HG03520 (cell line): ENCODE data around the gene CHRD.
"Not testable (repeated sequence)": the region's sequence is repeated elsewhere in the genome, so short reads cannot be mapped to it uniquely, and the experiment has no call there.

Experiments
- ATAC-seq: cut with Tn5 transposase; IDR thresholded peaks from one replicate; pipeline ENCODE4 v1.9.1; 2021; ENCODE audit warnings: mild to moderate bottlenecking, moderate library complexity; ENCODE audit not compliant: unreplicated experiment

CHRD gene

GRCh38 chr3:184414418-184415202 is 34.8 kb downstream of the CHRD start:
- ATAC-seq = no peak

GRCh38 chr3:184415203-184415490 is 35.3 kb downstream of the CHRD start:
- no peak for ATAC-seq

DNA sequence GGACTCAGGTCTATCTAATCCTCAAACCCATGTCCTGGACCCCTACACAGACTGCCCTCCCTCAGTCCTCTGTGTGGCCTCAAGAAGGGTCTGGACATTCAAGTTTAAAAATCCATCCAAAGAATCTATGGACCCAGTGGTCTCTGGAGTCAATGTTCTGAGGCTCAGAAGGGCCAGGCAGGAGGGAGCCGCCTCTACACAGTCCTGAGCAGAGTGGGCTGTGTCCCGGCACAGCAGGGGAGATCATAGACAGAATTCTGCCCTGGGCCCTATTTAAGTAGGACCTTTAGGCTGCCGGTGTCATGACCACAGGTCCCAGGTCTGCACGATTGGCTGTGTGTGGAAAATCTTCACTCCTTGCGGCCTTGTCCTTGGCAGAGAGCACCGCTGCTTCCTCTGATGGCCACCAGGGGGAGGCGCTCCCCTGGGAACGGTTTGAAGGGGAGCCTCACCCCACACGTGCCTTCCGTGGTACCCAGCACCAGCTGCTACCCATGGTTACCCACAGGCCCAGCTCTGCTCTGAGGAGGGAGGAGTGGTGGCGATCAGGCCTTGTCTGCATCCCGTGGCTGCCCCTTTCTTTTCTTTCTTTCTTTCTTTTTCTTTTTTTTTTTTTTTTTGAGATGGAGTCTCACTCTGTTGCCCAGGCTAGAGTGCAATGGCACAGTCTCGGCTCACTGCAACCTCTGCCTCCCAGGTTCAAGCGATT is 37.9 kb downstream of the CHRD start:
- peak; percentile 82 for ATAC-seq

DNA sequence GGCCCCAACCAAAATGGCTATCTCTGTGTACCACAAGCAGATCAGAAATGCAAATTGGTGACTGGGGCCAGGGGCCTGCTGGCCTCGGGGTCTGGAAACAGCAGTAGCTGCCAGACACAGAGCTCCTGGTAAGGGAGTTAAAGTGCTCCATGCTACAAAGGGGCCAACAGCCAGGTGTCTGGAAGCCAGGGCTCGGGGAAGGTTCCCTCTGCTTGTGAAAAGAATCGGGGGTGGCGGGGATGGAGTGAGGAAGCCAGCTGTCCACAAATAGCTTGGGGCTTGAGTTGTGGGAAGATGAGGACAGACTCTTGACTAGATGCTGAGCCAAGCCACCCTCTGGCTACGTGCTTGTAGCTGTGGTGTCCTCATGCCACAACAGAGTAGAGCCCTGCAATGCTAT is 39.3 kb downstream of the CHRD start:
- ATAC-seq = no peak

DNA sequence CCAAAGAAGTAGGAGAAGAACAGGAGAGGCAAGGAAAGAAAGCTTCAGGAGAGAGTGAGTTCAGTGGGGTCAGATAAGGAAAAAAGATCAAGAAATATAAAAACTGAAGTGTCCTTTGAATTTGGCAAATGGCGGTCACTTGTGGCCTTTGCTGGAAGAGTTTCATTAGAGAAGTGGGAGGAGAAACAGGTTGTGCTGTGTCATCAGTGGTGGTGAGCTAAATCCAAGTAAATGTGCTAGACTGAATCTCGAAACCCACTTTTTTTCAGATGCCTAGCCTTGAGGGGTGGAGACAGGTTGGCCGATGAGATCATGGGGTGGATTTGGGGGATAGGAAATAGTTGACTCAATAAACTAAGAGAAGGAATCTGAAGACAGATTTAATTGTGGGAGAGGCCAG is 43.7 kb downstream of the CHRD start:
- no peak for ATAC-seq

GRCh38 chr3:184426691-184427141 is 46.9 kb downstream of the CHRD start:
- ATAC-seq = no peak

GRCh38 chr3:184428561-184429175 is 48.8 kb downstream of the CHRD start:
- ATAC-seq = no peak

DNA sequence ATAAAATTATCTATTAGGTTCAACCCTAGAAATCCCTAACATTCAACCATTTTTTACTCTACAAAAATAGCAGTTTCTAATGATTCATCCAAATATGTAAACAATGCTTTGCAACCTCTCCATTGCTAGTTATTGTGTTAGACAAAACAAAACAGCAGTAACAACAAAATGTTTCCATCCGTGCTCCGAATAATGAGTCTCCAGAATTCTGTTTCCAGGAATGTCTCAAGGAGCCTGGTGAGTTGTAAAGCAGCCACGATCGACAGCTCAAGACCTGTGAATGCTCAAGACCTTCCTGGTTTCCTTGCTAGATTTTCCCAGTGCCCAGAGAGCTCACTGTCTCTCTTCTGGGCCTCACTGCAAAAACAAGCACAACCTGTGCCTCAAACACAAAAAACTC is 49.9 kb downstream of the CHRD start:
- no peak for ATAC-seq

GRCh38 chr3:184430940-184431339 is 51.1 kb downstream of the CHRD start:
- no peak for ATAC-seq

- ATAC-seq = not testable (repeated sequence)
Observed at GRCh38 chr3:184433178-184433577, 53.3 kb downstream of the CHRD start.

- no peak for ATAC-seq
Observed at GRCh38 chr3:184439096-184439495, 59.2 kb downstream of the CHRD start.
